GM13977 (cell line): Measurements from ENCODE around the gene TRAM2.
A peak's percentile ranks its signal among the peaks of the same experiment; 100 is the strongest.

ENCODE experiments used
- DNase-seq: peaks from one replicate; pipeline ENCODE4 v3.0.0; 2012; ENCODE audit warnings: low spot score
- in situ Hi-C: fragments of 300-500 bp; cut with MboI; formaldehyde crosslinking; loops from one replicate; pipeline ENCODE4 v1.12.0; 2022; ENCODE audit warnings: low sequenced_read_pairs, low pct_unique_long_range_greater_than_20kb, mixed read lengths, inconsistent platforms; ENCODE audit not compliant: unreplicated experiment
- TF ChIP-seq, protein P1 (sequence below): IDR thresholded peaks from 2 replicates; pipeline ENCODE4 v1.5.1; 2012; ENCODE audit warnings: mild to moderate bottlenecking, control low read depth; ENCODE audit not compliant: insufficient read depth; ENCODE audit errors: extremely low read depth, missing control alignments

Gene TRAM2

GRCh38 chr6:52546192-52546591 lies 30.7 kb downstream of the TRAM2 start:
- in situ Hi-C loops, result no loop called here
- TF ChIP-seq, protein P1, sequence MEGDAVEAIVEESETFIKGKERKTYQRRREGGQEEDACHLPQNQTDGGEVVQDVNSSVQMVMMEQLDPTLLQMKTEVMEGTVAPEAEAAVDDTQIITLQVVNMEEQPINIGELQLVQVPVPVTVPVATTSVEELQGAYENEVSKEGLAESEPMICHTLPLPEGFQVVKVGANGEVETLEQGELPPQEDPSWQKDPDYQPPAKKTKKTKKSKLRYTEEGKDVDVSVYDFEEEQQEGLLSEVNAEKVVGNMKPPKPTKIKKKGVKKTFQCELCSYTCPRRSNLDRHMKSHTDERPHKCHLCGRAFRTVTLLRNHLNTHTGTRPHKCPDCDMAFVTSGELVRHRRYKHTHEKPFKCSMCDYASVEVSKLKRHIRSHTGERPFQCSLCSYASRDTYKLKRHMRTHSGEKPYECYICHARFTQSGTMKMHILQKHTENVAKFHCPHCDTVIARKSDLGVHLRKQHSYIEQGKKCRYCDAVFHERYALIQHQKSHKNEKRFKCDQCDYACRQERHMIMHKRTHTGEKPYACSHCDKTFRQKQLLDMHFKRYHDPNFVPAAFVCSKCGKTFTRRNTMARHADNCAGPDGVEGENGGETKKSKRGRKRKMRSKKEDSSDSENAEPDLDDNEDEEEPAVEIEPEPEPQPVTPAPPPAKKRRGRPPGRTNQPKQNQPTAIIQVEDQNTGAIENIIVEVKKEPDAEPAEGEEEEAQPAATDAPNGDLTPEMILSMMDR, result no peak
- peak; percentile 43 for DNase-seq

DNA sequence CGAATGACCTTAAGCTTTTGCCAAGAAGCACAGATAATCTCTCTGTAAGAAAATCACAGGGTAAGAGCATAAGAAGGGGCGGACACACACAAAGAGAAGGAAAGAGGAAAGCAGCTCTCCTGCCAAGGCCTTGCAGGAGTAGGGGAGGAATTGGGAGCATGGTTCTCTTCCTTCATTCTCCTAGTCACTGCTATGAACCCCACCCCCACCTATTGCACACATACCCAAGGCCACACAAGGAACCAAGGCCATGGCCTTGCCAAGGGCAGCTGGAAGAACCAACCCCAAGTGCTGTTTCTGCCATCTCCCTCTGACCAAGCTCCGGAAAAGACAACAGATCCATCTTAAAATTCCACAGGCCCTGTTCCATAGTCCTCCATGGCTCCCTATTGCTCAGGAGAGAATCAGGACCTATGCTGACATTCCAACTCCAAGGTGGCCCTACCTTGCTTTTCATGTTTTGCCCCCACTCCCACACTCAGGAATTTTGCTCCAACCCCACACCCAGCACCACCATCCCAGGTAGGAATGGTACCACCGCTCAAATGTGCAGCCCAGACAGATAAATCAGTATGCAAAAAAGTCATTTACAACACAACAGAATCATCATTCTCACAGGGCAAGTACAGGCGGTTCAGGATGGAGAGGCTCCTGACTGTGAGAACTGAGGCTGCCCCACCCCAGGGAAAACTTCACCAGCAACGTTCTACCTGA lies 31.3 kb downstream of the TRAM2 start:
- in situ Hi-C loops, result no loop called here
- no peak for DNase-seq
- TF ChIP-seq, protein P1, result no peak

DNA sequence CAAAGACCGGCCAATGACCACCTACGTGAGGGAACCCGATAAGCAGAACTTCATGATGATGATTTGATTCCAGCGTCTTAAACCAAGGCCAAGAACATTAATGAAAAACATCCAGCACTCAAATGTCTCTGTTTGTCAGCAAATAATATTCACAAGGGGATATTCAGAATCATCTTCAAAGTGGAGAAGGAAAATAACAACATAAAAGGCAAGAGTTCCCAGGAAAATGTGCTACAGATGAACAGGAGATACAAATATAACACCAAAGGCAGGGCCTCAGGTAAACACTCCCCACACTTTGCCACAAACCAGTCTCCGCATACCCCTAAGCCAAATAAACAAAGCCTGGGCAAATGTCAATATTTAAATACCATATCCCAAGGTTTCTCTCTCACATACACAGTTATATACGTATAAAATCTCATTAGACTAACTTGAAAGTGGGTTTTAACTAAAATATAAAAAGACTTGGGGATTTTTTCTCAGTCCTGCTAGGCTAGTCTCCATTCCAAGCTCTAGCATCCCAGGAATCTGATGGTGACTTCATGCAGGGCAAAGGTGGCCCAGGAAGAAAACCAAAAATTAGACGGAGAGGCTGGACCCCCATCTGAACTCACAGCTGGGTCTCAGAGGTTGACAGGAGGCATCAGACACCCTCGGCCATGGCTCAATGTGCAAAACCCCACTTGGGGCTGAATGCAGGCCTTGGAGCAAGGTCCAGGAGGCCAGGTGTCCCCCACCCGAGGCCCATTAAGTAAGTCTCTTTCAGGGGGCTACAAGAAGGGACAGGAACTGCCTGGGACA lies 32.1 kb downstream of the TRAM2 start:
- DNase-seq, result no peak
- in situ Hi-C loops, result no loop called here
- TF ChIP-seq, protein P1, result no peak

GRCh38 chr6:52543729-52544601 lies 32.9 kb downstream of the TRAM2 start:
- TF ChIP-seq, protein P1, result no peak
- DNase-seq, result no peak
- in situ Hi-C loops, result no loop called here

DNA sequence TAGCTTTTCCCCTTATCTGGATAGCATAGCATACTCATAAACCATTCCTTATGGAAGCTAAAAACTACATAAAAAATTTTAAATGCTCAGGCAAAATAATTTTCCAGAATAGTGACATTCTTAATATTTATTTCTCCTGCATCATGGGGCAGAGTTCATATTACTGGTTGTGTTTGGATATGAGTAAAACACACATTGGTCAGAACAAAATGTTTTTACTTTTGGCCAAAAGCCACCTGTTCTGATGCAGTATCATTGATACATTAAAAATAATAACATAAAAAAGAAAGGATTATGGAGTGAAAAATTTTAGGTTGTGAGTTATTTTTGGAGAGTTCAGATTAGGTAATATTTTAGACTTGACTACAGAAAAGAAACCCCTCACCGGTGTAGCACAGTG lies 33.6 kb downstream of the TRAM2 start:
- in situ Hi-C loops, result no loop called here
- DNase-seq, result no peak

DNA sequence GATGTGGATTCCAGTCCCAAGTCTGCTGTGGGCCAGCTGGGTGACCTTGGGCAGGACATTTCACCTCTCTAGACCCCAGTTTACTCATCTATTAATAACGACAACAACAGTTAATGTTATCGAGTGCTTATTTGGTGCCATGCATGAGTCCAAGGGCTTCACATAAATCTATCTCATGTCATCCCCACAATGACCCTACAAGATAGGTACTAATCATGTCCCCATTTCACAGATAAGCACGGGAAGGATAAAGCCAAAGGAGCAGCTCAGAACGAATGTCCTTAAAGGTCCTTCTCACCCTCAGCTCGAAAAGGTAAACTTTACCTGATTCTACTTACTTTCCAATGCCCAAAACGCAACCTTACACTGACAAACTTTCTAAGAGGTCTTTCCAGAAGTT lies 35.7 kb downstream of the TRAM2 start:
- in situ Hi-C loops, result no loop called here
- TF ChIP-seq, protein P1, result no peak
- no peak for DNase-seq

More for the DNA sequence above, 33.6 kb downstream of the TRAM2 start:
- TF ChIP-seq, protein P1, result no peak
